Parathyroid adenoma (tissue), 2 donors: ENCODE data around the gene SLC1A2.
"Not testable (repeated sequence)": the region's sequence is repeated elsewhere in the genome, so short reads cannot be mapped to it uniquely, and the experiment has no call there.

ENCODE experiments used
- H2AFZ ChIP-seq: fragments of 300-600 bp; sonication (generic); one replicate; pipeline ENCODE4 v1.7.0; 2017; ENCODE audit warnings: antibody characterized with exemption, mild to moderate bottlenecking
- H3K27ac ChIP-seq: fragments of 300-600 bp; sonication (generic); one replicate; pipeline ENCODE4 v1.7.0; 2017
- H3K27me3 ChIP-seq: fragments of 300-600 bp; sonication (generic); one replicate; pipeline ENCODE4 v1.7.0; 2017; ENCODE audit warnings: low read length; ENCODE audit not compliant: control insufficient read depth, insufficient read depth
- H3K36me3 ChIP-seq: fragments of 300-600 bp; sonication (generic); one replicate; pipeline ENCODE4 v1.7.0; 2017; ENCODE audit warnings: low read length; ENCODE audit not compliant: control insufficient read depth, insufficient read depth
- H3K4me1 ChIP-seq: fragments of 300-600 bp; sonication (generic); one replicate; pipeline ENCODE4 v1.7.0; 2017; ENCODE audit warnings: control low read depth
- H3K4me2 ChIP-seq: fragments of 300-600 bp; sonication (generic); one replicate; pipeline ENCODE4 v1.7.0; 2017; ENCODE audit warnings: low read length
- H3K4me3 ChIP-seq: fragments of 300-600 bp; sonication (generic); one replicate; pipeline ENCODE4 v1.7.0; 2017; ENCODE audit warnings: low read depth, low read length
- H3K79me2 ChIP-seq: fragments of 300-600 bp; sonication (generic); one replicate; pipeline ENCODE4 v1.7.0; 2017; ENCODE audit warnings: control low read depth
- H3K9ac ChIP-seq: fragments of 300-600 bp; sonication (generic); one replicate; pipeline ENCODE4 v1.7.0; 2017; ENCODE audit warnings: mild to moderate bottlenecking
- H3K9me3 ChIP-seq: fragments of 300-600 bp; sonication (generic); one replicate; pipeline ENCODE4 v1.7.0; 2017; ENCODE audit warnings: low read length; ENCODE audit not compliant: control insufficient read depth
- CTCF ChIP-seq: fragments of 300-600 bp; sonication (generic); IDR thresholded peaks from one replicate; pipeline ENCODE4 v1.7.0; 2017; ENCODE audit warnings: antibody characterized with exemption, mild to moderate bottlenecking
- donor health status: primary hyperparathyroidism.

SLC1A2 gene

GRCh38 chr11:35227576-35228327 lies 191.6 kb downstream of the SLC1A2 start:
- Histone ChIP-seq H3K27me3 (no peaks in the 10 kb centered on the region), H3K4me3 (no peak overlapping the region), H3K9me3 (no peaks in the 10 kb centered on the region), H3K79me2 (no peaks in the 10 kb centered on the region), H3K4me2 (no peak overlapping the region), H3K9ac (no peak overlapping the region), H3K36me3 (no peaks in the 10 kb centered on the region), H3K4me1 (peaks cover 3% of the 10 kb centered on the region), H2AFZ (no peak overlapping the region), H3K27ac (no peak overlapping the region)
- TF ChIP-seq CTCF, result no peak

- H3K4me3 ChIP-seq, H3K9me3 ChIP-seq, H3K27me3 ChIP-seq, H2AFZ ChIP-seq, H3K79me2 ChIP-seq, H3K4me1 ChIP-seq, H3K27ac ChIP-seq, H3K9ac ChIP-seq, H3K36me3 ChIP-seq, H3K4me2 ChIP-seq: not testable (repeated sequence)
These were observed 192.6 kb downstream of the SLC1A2 start for GRCh38 chr11:35226756-35227155.

GRCh38 chr11:35225946-35226520 lies 193.3 kb downstream of the SLC1A2 start:
- Histone ChIP-seq H3K9ac (no peak overlapping the region), H3K36me3 (no peaks in the 10 kb centered on the region), H3K4me1 (no peaks in the 10 kb centered on the region), H3K4me3 (no peak overlapping the region), H3K27ac (no peak overlapping the region), H3K4me2 (no peak overlapping the region), H3K79me2 (no peaks in the 10 kb centered on the region), H3K9me3 (no peaks in the 10 kb centered on the region), H2AFZ (no peak overlapping the region), H3K27me3 (no peaks in the 10 kb centered on the region)
- no peak for TF ChIP-seq CTCF

GRCh38 chr11:35223991-35224390 lies 195.4 kb downstream of the SLC1A2 start:
- H3K9ac ChIP-seq, result no peak overlapping the region
- no peaks in the 10 kb centered on the region for H3K36me3 ChIP-seq
- no peak overlapping the region for H2AFZ ChIP-seq
- H3K9me3 ChIP-seq, result no peaks in the 10 kb centered on the region
- no peaks in the 10 kb centered on the region for H3K27me3 ChIP-seq
- no peaks in the 10 kb centered on the region for H3K4me1 ChIP-seq
- no peak for TF ChIP-seq CTCF
- no peaks in the 10 kb centered on the region for H3K79me2 ChIP-seq
- no peak overlapping the region for H3K4me3 ChIP-seq
- H3K27ac ChIP-seq, result no peak overlapping the region
- no peak overlapping the region for H3K4me2 ChIP-seq

GRCh38 chr11:35223371-35223796 lies 196.0 kb downstream of the SLC1A2 start:
- no peak overlapping the region for H3K4me3 ChIP-seq
- H2AFZ ChIP-seq, result no peak overlapping the region
- no peak overlapping the region for H3K27ac ChIP-seq
- no peaks in the 10 kb centered on the region for H3K79me2 ChIP-seq
- no peaks in the 10 kb centered on the region for H3K9me3 ChIP-seq
- TF ChIP-seq CTCF, result no peak
- H3K27me3 ChIP-seq, result no peaks in the 10 kb centered on the region
- H3K4me1 ChIP-seq, result peaks cover 4% of the 10 kb centered on the region
- no peaks in the 10 kb centered on the region for H3K36me3 ChIP-seq
- no peak overlapping the region for H3K4me2 ChIP-seq
- no peak overlapping the region for H3K9ac ChIP-seq
